HCT116 (cell line): ENCODE data around the gene TTLL11.
"Not testable (repeated sequence)": the region's sequence is repeated elsewhere in the genome, so short reads cannot be mapped to it uniquely, and the experiment has no call there.

Experiments
- CBX3 ChIP-seq: IDR thresholded peaks from 2 replicates; pipeline ENCODE4 v1.6.1; 2012; ENCODE audit warnings: low read depth
- EGR1 ChIP-seq: IDR thresholded peaks from 2 replicates; pipeline ENCODE4 v1.6.1; 2012; ENCODE audit warnings: low read depth
- EZH2 ChIP-seq: fragments of 200-600 bp; sonication (generic); IDR thresholded peaks from 2 replicates; pipeline ENCODE4 v1.6.1; 2017; ENCODE audit warnings: antibody characterized with exemption, mixed run types
- EZH2phosphoT487 ChIP-seq: fragments of 200-600 bp; IDR thresholded peaks from 2 replicates; pipeline ENCODE4 v1.6.1; 2018; ENCODE audit warnings: antibody characterized with exemption, borderline replicate concordance
- FOSL1 ChIP-seq: IDR thresholded peaks from 2 replicates; pipeline ENCODE4 v1.6.1; 2012; ENCODE audit warnings: low read depth
- POLR2A ChIP-seq: IDR thresholded peaks from 2 replicates; pipeline ENCODE4 v1.7.0; 2011; ENCODE audit warnings: borderline replicate concordance; ENCODE audit not compliant: insufficient read depth, insufficient read length; ENCODE audit errors: extremely low read depth
- POLR2AphosphoS5 ChIP-seq: IDR thresholded peaks from 2 replicates; pipeline ENCODE4 v1.6.1; 2011; ENCODE audit warnings: mild to moderate bottlenecking, low read depth, low read length, moderate library complexity
- SP1 ChIP-seq: IDR thresholded peaks from 2 replicates; pipeline ENCODE4 v1.6.1; 2012; ENCODE audit warnings: low read depth
- YY1 ChIP-seq: IDR thresholded peaks from 2 replicates; pipeline ENCODE4 v1.6.1; 2011; ENCODE audit warnings: low read length, low read depth, moderate library complexity, mild to moderate bottlenecking; ENCODE audit not compliant: insufficient replicate concordance; ENCODE audit errors: extremely low read depth
- ZFX ChIP-seq: fragments of 450-650 bp; IDR thresholded peaks from 2 replicates; pipeline ENCODE4 v1.6.1; 2017
- ZNF274 ChIP-seq: fragments of 200-500 bp; sonication (Bioruptor generic); IDR thresholded peaks from 2 replicates; pipeline ENCODE4 v1.6.1; 2014; ENCODE audit warnings: mild to moderate bottlenecking, low read depth, low read length, inconsistent platforms
- TF ChIP-seq, protein P1 (sequence below), 3 experiments: fragments of 200-600 bp in 1 of 3; sonication (generic) in 1 of 3; IDR thresholded peaks in 2 of 3; conservative IDR thresholded peaks in 1 of 3; 2 replicates each; pipeline ENCODE4 v1.5.1; 2012 to 2017; ENCODE audit warnings: low read depth in 2 of 3, low read length in 2 of 3, antibody characterized with exemption in 1 of 3, borderline replicate concordance in 1 of 3, control low read depth in 1 of 3, mild to moderate bottlenecking in 1 of 3, mixed read lengths in 1 of 3, mixed run types in 1 of 3, moderate library complexity in 1 of 3; ENCODE audit not compliant: insufficient read depth in 1 of 3
- TF ChIP-seq, protein P2 (sequence below): IDR thresholded peaks from 2 replicates; pipeline ENCODE4 v1.6.1; 2012
- TF ChIP-seq, protein P3 (sequence below): IDR thresholded peaks from 2 replicates; pipeline ENCODE4 v1.6.1; 2012

DNA sequence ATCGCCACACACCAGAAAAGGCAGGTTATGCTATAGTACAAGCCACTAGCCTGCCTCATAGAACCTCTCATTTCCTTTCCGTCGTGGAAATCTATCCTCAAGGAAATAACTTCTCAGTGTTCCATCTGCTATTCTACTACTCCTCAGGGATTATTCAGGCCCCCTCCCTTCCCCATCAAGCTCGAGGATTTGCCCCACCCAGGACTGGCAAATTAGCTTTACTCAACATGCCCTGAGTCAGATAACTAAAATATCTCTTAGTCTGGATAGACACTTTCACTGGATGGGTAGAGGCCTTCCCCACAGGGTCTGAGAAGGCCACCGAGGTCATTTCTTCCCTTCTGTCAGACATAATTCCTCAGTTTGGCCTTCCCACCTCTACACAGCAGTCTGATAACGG, 298.8 kb downstream of the TTLL11 start:
- TF ChIP-seq, protein P1, sequence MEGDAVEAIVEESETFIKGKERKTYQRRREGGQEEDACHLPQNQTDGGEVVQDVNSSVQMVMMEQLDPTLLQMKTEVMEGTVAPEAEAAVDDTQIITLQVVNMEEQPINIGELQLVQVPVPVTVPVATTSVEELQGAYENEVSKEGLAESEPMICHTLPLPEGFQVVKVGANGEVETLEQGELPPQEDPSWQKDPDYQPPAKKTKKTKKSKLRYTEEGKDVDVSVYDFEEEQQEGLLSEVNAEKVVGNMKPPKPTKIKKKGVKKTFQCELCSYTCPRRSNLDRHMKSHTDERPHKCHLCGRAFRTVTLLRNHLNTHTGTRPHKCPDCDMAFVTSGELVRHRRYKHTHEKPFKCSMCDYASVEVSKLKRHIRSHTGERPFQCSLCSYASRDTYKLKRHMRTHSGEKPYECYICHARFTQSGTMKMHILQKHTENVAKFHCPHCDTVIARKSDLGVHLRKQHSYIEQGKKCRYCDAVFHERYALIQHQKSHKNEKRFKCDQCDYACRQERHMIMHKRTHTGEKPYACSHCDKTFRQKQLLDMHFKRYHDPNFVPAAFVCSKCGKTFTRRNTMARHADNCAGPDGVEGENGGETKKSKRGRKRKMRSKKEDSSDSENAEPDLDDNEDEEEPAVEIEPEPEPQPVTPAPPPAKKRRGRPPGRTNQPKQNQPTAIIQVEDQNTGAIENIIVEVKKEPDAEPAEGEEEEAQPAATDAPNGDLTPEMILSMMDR (IDR thresholded peaks at IDR 0.05 in 2 of 3, conservative IDR thresholded peaks at IDR 0.05 in 1 of 3; ENCODE audit: borderline replicate concordance in 1 of 3, insufficient read depth in 1 of 3, low read depth in 2 of 3, low read length in 2 of 3) = not testable (repeated sequence)
- TF ChIP-seq, protein P2, sequence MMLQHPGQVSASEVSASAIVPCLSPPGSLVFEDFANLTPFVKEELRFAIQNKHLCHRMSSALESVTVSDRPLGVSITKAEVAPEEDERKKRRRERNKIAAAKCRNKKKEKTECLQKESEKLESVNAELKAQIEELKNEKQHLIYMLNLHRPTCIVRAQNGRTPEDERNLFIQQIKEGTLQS = not testable (repeated sequence)
- TF ChIP-seq SP1, EZH2, CBX3, ZFX, POLR2AphosphoS5, EGR1, EZH2phosphoT487, FOSL1, POLR2A, YY1, ZNF274: not testable (repeated sequence)
- TF ChIP-seq, protein P3, sequence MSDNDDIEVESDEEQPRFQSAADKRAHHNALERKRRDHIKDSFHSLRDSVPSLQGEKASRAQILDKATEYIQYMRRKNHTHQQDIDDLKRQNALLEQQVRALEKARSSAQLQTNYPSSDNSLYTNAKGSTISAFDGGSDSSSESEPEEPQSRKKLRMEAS = not testable (repeated sequence)
